HepG2 (cell line): Measurements from ENCODE around the gene NKD1. TPM values are rescaled to one million over a fixed set of nuclear protein-coding genes. Genes with fewer than 3 reads are reported as not detected.

Experiments
- ATAC-seq: fragments of 200-7000 bp; cut with Tn5 transposase; 3 replicates; pipeline ENCODE4 v1.9.1; 2020; ENCODE audit warnings: mild to moderate bottlenecking, moderate library complexity
- BruUV-seq: library from RNA; stranded (reverse); fragments of 400-500 nt; replicated peaks from 2 replicates; lab custom pipeline; 2021; lab: Mats Ljungman, UMichigan
- CTCF ChIA-PET: fragments of 300-600 bp; formaldehyde crosslinking; extraction: SDS; loops from one replicate; lab custom pipeline; 2021; ENCODE audit warnings: low total read pairs, inconsistent platforms, low intra/inter-chr PET ratio; lab: Yijun Ruan, JAX
- POLR2A ChIA-PET: fragments of 350-600 bp; sonication (Branson Sonifier 250); formaldehyde crosslinking; loops from one replicate; lab custom pipeline; 2020; ENCODE audit warnings: antibody characterized with exemption, inconsistent platforms; lab: Yijun Ruan, JAX
- DNase-seq: peaks from one replicate; pipeline ENCODE4 v3.0.0-alpha.2; 2015; ENCODE audit warnings: low spot score
- FAIRE-seq: peaks from 3 replicates; lab custom pipeline; 2011; peaks lifted over from hg19 to GRCh38; lab: Jason Lieb, UNC
- H2AFZ ChIP-seq: one replicate; pipeline ENCODE4 v1.6.1; 2011; ENCODE audit warnings: low read length, inconsistent platforms
- H3K27ac ChIP-seq: fragments of 300-600 bp; 3 replicates; pipeline ENCODE4 v1.8.0; 2011; ENCODE audit warnings: mixed run types, mild to moderate bottlenecking, mixed read lengths, low read length, inconsistent platforms; ENCODE audit not compliant: insufficient read depth; ENCODE audit errors: extremely low read length
- H3K27me3 ChIP-seq, 2 experiments: fragments of 200-600 bp in 1 of 2; 2 replicates in 1 of 2; 3 replicates in 1 of 2; pipeline versions ENCODE4 v1.6.0 to v1.8.0; 2011; ENCODE audit warnings: low read length in 2 of 2, mild to moderate bottlenecking in 2 of 2, moderate library complexity in 2 of 2, inconsistent platforms in 1 of 2; ENCODE audit not compliant: insufficient read depth in 2 of 2, control insufficient read depth in 1 of 2
- H3K36me3 ChIP-seq, 2 experiments: fragments of 200-600 bp in 1 of 2; replicated peaks in 1 of 2; 2 replicates in 1 of 2; 3 replicates in 1 of 2; pipeline versions ENCODE4 v1.5.1 to v1.8.0; 2011; ENCODE audit warnings: low read length in 2 of 2, inconsistent platforms in 1 of 2; ENCODE audit not compliant: insufficient read depth in 2 of 2, control insufficient read depth in 1 of 2
- H3K4me1 ChIP-seq: 2 replicates; pipeline ENCODE4 v1.5.1; 2012; ENCODE audit warnings: low read length, inconsistent platforms; ENCODE audit not compliant: insufficient read depth
- H3K4me2 ChIP-seq: 2 replicates; pipeline ENCODE4 v1.6.0; 2011; ENCODE audit warnings: low read depth, low read length, inconsistent platforms
- H3K4me3 ChIP-seq, 3 experiments: fragments of 200-600 bp in 1 of 3; sonication (generic), shearing (Covaris generic) in 1 of 3; replicated peaks in 1 of 3; 2 replicates each; pipeline ENCODE4 v1.5.1; 2011 to 2016; ENCODE audit warnings: low read length in 3 of 3, inconsistent platforms in 2 of 3, low read depth in 2 of 3, mild to moderate bottlenecking in 2 of 3, control low read depth in 1 of 3, mixed read lengths in 1 of 3; ENCODE audit not compliant: insufficient read depth in 1 of 3
- H3K79me2 ChIP-seq: one replicate; pipeline ENCODE4 v1.6.1; 2011; ENCODE audit warnings: low read length, inconsistent platforms; ENCODE audit not compliant: insufficient read depth
- H3K9ac ChIP-seq: 2 replicates; pipeline ENCODE4 v1.6.0; 2011; ENCODE audit warnings: mild to moderate bottlenecking, low read depth, low read length, inconsistent platforms; ENCODE audit not compliant: insufficient read depth
- H3K9me3 ChIP-seq: 2 replicates; pipeline ENCODE4 v1.5.1; 2012; ENCODE audit warnings: mild to moderate bottlenecking, low read length
- H4K20me1 ChIP-seq: 2 replicates; pipeline ENCODE4 v1.6.0; 2011; ENCODE audit warnings: inconsistent platforms, mild to moderate bottlenecking, low read length, moderate library complexity; ENCODE audit not compliant: insufficient read depth
- CHCHD3 ChIP-seq: sonication (generic); formaldehyde crosslinking; IDR thresholded peaks from 2 replicates; pipeline ENCODE4 v1.8.0; 2022; ENCODE audit warnings: mild to moderate bottlenecking, missing genetic modification reagents, moderate library complexity
- ETV5 ChIP-seq: IDR thresholded peaks from 2 replicates; pipeline ENCODE4 v1.6.1; 2018; ENCODE audit warnings: missing biosample characterization, missing genetic modification reagents, inconsistent platforms, borderline replicate concordance
- MTF1 ChIP-seq: sonication (generic); formaldehyde crosslinking; IDR thresholded peaks from 2 replicates; pipeline ENCODE4 v1.5.0; 2020; ENCODE audit warnings: missing genetic modification reagents
- POLR2A ChIP-seq, 2 experiments: IDR thresholded peaks; 2 replicates each; pipeline ENCODE4 v1.6.1; 2011; ENCODE audit warnings: low read depth in 2 of 2, low read length in 2 of 2, mild to moderate bottlenecking in 1 of 2, moderate library complexity in 1 of 2; ENCODE audit not compliant: insufficient read depth in 1 of 2
- RBM22 ChIP-seq: fragments of 200-400 bp; formaldehyde crosslinking; optimal IDR thresholded peaks from 2 replicates; pipeline ENCODE3; 2017; ENCODE audit warnings: mild to moderate bottlenecking, low read length, moderate library complexity
- RBM39 ChIP-seq: fragments of 200-400 bp; formaldehyde crosslinking; IDR thresholded peaks from one replicate; pipeline ENCODE4 v1.6.1; 2018; ENCODE audit warnings: antibody characterized with exemption, mild to moderate bottlenecking, low read depth, low read length; ENCODE audit not compliant: poor library complexity, severe bottlenecking
- SIN3B ChIP-seq: fragments of 150-350 bp; IDR thresholded peaks from 2 replicates; pipeline ENCODE4 v1.6.1; 2014; ENCODE audit warnings: low read length
- SMAD1 ChIP-seq: sonication (generic); formaldehyde crosslinking; IDR thresholded peaks from 2 replicates; pipeline ENCODE4 v1.4.0; 2020; ENCODE audit warnings: missing genetic modification reagents, low read depth, mild to moderate bottlenecking, borderline replicate concordance
- TAF1 ChIP-seq: sonication (generic); formaldehyde crosslinking; IDR thresholded peaks from 2 replicates; pipeline ENCODE4 v1.4.0; 2020; ENCODE audit warnings: missing genetic modification reagents
- TFE3 ChIP-seq: IDR thresholded peaks from 2 replicates; pipeline ENCODE4 v1.6.1; 2016
- ZNF564 ChIP-seq: sonication (generic); formaldehyde crosslinking; IDR thresholded peaks from 2 replicates; pipeline ENCODE4 v1.8.1; 2023; ENCODE audit warnings: mild to moderate bottlenecking, missing genetic modification reagents
- WGBS: methylation state at CpG from one replicate; pipeline ENCODE4 v1.1.6; 2017; ENCODE audit warnings: low lambda C conversion rate; 5-methylcytosine and 5-hydroxymethylcytosine counted together
- in situ Hi-C: cut with HindIII; loops from 2 replicates; pipeline ENCODE4 v1.10.0; 2017; ENCODE audit warnings: low pct_unique_long_range_greater_than_20kb; ENCODE audit not compliant: extremely low pct_ligation_motif_present
- intact Hi-C: fragments of 100-400 bp; cut with micrococcal nuclease; formaldehyde crosslinking; loops from one replicate; pipeline ENCODE4 v1.10.0; 2022; ENCODE audit not compliant: unreplicated experiment
- polyA plus RNA-seq, 8 experiments: library from polyadenylated mRNA; depleted of rRNA in 3 of 8; stranded (reverse) in 7 of 8; unstranded in 1 of 8; fragments of >200 nt; fragmentation: Illumina TruSeq in 4 of 8; extraction: Trizol in 4 of 8; gene quantifications; 2 replicates each; pipeline versions ENCODE4 v1.2.1 to v1.2.3, GENCODE V29; 2011 to 2016; ENCODE audit warnings: low read depth in 4 of 8, missing spikeins in 1 of 8, mixed read lengths in 1 of 8; ENCODE audit not compliant: insufficient read depth in 1 of 8
- total RNA-seq, 5 experiments: library from RNA; depleted of rRNA; stranded (reverse); fragments of >200 nt; fragmentation: Illumina TruSeq; extraction: Trizol; gene quantifications; 2 replicates each; pipeline ENCODE4 v1.2.3, GENCODE V29; 2016; ENCODE audit warnings: low read depth in 1 of 5

Gene NKD1
- total and polyA plus RNA-seq, 2 of the 13 experiments (the other 11 are each of a cell fraction or from before 2014, with no cell fraction given) = 70.4 to 121 TPM

- BruUV-seq = no TSS peak
- POLR2A ChIA-PET = interaction anchor here (1.2 kb wide), 1 partner anchor 7 kb away, joined by 3 read pairs; no protein-coding TSS in a partner anchor
- no peak for ATAC-seq
- Histone ChIP-seq H3K4me3 (no peak overlapping the region), H3K27ac (no peak overlapping the region), H2AFZ (no peak overlapping the region), H3K79me2 (peaks cover 37% of the 10 kb centered on the region), H3K9me3 (no peaks in the 10 kb centered on the region), H3K4me2 (no peak overlapping the region), H3K4me1 (peaks cover 100% of the 10 kb centered on the region), H4K20me1 (peaks cover 90% of the 10 kb centered on the region), H3K27me3 (no peaks in the 10 kb centered on the region), H3K9ac (no peak overlapping the region), H3K36me3 (peaks cover 77 to 99% of the 10 kb centered on the region in 2 experiments)
- no peak for TF ChIP-seq SMAD1 (CRISPR knock-in tag)
- TF ChIP-seq MTF1 (CRISPR knock-in tag) = no peak
- no peak for TF ChIP-seq CHCHD3 (CRISPR knock-in tag)
- no peak for TF ChIP-seq TFE3 (CRISPR knock-in tag)
- TF ChIP-seq POLR2A (IDR thresholded peaks at IDR 0.05; ENCODE audit: insufficient read depth in 1 of 2, low read depth in 2 of 2, low read length in 2 of 2) = peak in 1 of 2 experiments; percentile 40; a peak in 1 of 4 replicates
- TF ChIP-seq TAF1 = no peak
- TF ChIP-seq RBM39 = no peak
- TF ChIP-seq ETV5 (CRISPR knock-in tag) = no peak
- TF ChIP-seq RBM22 = peak; percentile 13
- TF ChIP-seq ZNF564 (CRISPR knock-in tag) = no peak
- TF ChIP-seq SIN3B = no peak
- intact Hi-C loops = no loop called here
- over 99% methylated on average over 7 of the region's 7 CpGs for WGBS
- CTCF ChIA-PET = no interaction called here
- in situ Hi-C loops = no loop called here
- DNase-seq = no peak
- no peak for FAIRE-seq
Observed at GRCh38 chr16:50613964-50614474, 65.8 kb downstream of the NKD1 start.
